Adrenal gland (tissue), 5 donors: Measurements from ENCODE around the gene QTRT2.

ENCODE experiments used
- CTCF ChIP-seq, 6 experiments: fragments of 450-650 bp in 4 of 6; fragments of 200-600 bp in 2 of 6; sonication (generic) in 1 of 6; IDR thresholded peaks; 1 replicate in 5 of 6; 2 replicates in 1 of 6; pipeline versions ENCODE4 v1.5.1 to v1.8.0; 2016 to 2021; ENCODE audit warnings: antibody characterized with exemption in 6 of 6, mild to moderate bottlenecking in 2 of 6, moderate library complexity in 1 of 6
- POLR2A ChIP-seq, 2 donors: fragments of 450-650 bp; IDR thresholded peaks; one replicate each; pipeline ENCODE4 v1.6.1; 2017; ENCODE audit warnings: antibody characterized with exemption in 2 of 2, mild to moderate bottlenecking in 2 of 2, moderate library complexity in 1 of 2
- donor health status: DM: no; HTN: no; CAD: no.

- TF ChIP-seq POLR2A (IDR thresholded peaks at IDR 0.05) = no peak
- no peak for TF ChIP-seq CTCF (IDR thresholded peaks at IDR 0.05)
These were observed 15.2 kb downstream of the QTRT2 start for GRCh38 chr3:114071786-114072185.
